ENCODE results near the gene ECPAS.
A peak's percentile ranks its signal among the peaks of the same experiment; 100 is the strongest.
"Not testable (repeated sequence)": the region's sequence is repeated elsewhere in the genome, so short reads cannot be mapped to it uniquely, and the experiment has no call there.

The ECPAS gene

GRCh38 chr9:111483858-111484571 is at the start of gene ECPAS:
TSS of gene ECPAS (minus strand) at chr9:111484383. CDS start at chr9:111472918, 11,465 bp downstream.
- peak; percentile 95 for DNase-seq (ENCODE audit: low spot score)

GRCh38 chr9:111533099-111533790 is 49.1 kb upstream of the ECPAS start:
- peak; percentile 21 for DNase-seq (ENCODE audit: low spot score)

- no peak for DNase-seq (ENCODE audit: low spot score)
These were observed 47.5 kb upstream of the ECPAS start for GRCh38 chr9:111531716-111532115.

DNA sequence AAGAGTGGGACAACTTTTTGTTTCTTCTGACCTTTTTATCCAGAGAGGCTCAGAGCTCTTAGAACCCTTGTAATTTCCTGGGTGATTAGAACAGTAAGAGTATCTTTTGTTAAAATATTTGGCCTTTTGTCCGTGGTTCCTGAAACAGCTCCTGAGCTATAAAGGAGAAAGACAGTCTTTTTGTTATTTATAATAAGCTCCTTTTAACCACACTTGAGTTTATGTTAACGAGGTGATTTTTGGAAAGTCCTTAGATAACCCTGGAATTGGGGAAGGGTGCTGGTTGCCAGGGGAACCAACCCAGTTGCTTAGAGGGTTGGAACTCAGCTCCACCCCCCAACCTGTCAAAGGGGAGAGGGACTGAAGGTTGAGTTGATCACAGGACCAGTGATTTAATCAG is 45.6 kb upstream of the ECPAS start:
- DNase-seq (ENCODE audit: low spot score) = no peak

DNA sequence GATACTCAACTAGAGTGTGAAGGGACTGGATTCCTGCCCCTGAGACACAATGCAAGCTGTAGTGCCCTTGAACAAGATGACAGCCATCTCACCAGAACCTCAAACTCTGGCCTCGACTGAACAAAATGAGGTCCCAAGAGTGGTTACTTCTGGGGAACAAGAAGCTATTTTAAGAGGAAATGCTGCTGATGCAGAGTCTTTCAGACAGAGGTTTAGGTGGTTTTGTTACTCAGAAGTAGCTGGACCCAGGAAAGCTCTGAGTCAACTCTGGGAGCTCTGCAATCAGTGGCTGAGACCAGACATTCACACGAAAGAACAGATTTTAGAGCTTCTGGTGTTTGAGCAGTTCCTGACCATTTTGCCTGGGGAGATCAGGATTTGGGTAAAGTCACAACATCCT is 43.2 kb upstream of the ECPAS start:
- no peak for DNase-seq (ENCODE audit: low spot score)

DNA sequence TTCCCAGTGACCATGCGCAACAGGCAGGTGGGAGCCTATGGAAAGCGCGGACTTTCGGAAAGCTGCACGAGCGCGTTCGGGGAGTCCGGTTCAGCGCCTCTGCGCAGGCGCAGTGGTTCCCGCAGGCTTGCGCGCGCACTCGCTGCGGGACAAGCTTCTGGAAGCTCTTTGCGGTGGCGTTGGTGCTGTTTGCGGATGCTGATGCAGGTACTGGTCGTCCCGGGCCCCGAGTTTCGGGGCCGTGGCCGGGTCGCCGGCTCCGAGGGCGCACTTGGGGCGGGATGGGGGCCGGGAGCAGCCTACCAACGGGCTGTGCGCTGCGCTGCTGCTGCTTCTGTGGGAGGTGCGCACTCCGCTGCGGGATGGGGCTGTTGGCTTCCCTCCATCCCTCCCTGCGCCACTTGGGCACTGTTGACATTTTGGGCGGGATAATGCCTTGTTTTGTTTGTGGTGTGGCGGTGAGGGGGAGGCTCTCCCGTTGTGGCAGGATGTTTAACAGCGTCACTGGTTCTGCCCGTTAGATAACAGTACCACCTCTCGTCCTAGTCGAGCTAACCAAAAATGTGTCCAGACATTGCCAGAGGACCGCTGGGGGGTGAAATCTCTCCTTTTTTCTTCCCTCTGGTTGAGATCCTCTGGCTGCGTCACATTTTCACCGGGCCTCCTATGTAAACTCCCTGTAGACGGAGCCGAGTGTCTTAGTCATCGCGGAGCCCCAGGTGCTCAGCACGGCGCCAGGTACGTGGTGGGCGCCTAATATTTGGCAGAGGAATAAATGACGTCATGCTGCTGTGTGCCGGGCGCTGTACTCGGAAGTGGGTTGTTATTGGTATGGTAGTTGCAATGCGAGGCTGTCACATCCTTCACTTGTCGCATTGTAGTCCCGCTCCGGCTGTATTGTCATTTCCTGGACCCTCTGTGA is 41.1 kb upstream of the ECPAS start, which contains the start of gene ZNF483:
Gene ZNF483 (plus strand): TSS at position 124 of the 922 bp plus-strand sequence. CDS start 2,217 bp downstream, outside the sequence.
- DNase-seq (ENCODE audit: low spot score) = peak; percentile 95

GRCh38 chr9:111524731-111525055 is 40.5 kb upstream of the ECPAS start:
- no peak for DNase-seq (ENCODE audit: low spot score)

GRCh38 chr9:111516061-111516465 is 31.9 kb upstream of the ECPAS start:
- no peak for DNase-seq (ENCODE audit: low spot score)

DNA sequence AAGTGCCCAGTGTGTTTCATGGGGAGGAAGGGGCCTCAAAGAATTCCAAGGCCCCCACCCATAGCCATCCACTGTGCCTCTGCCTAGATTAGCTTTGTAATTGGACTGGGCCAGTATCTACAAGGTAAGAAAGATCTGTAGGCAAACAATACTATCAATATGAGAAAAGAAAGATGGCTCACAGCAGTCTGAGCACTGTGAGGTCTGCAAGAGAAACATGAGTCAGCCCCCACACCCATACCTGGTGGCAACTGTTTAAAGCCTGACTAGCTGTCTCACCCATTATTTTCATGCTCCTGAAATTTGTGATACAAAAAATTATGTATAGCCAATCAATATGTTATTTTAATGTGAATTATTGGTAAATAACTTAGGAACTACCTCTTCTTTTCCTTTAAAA is 30.8 kb upstream of the ECPAS start:
- DNase-seq (ENCODE audit: low spot score) = no peak

DNA sequence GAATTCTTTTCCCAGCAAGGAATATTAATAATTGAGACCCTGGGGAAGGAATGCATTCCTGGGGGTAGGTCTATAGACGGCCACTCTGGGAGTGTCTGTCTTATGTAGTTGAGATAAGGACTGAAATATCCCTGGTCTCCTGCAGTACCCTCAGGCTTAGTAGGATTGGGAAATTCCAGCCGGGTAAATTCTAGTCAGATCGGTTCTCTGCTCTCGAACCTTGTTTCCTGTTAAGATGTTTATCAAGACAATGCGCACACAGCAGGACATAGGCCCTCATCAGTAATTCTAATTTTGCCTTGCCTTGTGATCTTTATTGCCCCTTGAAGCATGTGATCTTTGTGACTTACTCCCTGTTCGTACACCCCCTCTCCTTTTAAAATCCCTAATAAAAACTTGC is 27.4 kb upstream of the ECPAS start:
- DNase-seq (ENCODE audit: low spot score) = not testable (repeated sequence)

GRCh38 chr9:111502506-111502905 is 18.3 kb upstream of the ECPAS start:
- DNase-seq (ENCODE audit: low spot score) = no peak

DNA sequence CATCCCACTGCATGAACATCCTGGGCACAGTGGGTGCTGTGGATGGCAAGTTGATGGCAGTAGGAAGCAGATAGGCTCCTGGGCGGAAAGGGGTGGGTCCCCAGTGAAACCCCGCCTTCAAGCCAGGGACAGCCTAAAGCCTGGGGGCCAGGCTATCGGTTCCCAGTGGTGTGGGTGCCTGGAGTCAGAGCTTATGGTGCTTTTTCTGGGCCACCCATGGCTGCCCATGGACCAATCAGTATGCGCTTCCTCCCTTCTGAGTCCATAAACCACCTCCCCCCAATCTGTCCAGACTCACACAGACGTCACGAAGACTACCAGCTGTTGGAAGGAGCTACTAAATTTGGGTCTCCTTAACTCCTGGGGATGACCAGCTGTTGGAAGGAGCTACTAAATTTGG is 17.5 kb upstream of the ECPAS start:
- no peak for DNase-seq (ENCODE audit: low spot score)

GRCh38 chr9:111501005-111501562 is 16.9 kb upstream of the ECPAS start:
- no peak for DNase-seq (ENCODE audit: low spot score)

- DNase-seq (ENCODE audit: low spot score) = not testable (repeated sequence)
These were observed 13.0 kb upstream of the ECPAS start for GRCh38 chr9:111497196-111497595.

- no peak for DNase-seq (ENCODE audit: low spot score)
These were observed 350 bp upstream of the ECPAS start for GRCh38 chr9:111484572-111484894.

GRCh38 chr9:111483439-111483857 is 735 bp downstream of the ECPAS start:
- peak; percentile 81 for DNase-seq (ENCODE audit: low spot score)

GRCh38 chr9:111482694-111483438 is 1.3 kb downstream of the ECPAS start:
- peak; percentile 79 for DNase-seq (ENCODE audit: low spot score)

DNA sequence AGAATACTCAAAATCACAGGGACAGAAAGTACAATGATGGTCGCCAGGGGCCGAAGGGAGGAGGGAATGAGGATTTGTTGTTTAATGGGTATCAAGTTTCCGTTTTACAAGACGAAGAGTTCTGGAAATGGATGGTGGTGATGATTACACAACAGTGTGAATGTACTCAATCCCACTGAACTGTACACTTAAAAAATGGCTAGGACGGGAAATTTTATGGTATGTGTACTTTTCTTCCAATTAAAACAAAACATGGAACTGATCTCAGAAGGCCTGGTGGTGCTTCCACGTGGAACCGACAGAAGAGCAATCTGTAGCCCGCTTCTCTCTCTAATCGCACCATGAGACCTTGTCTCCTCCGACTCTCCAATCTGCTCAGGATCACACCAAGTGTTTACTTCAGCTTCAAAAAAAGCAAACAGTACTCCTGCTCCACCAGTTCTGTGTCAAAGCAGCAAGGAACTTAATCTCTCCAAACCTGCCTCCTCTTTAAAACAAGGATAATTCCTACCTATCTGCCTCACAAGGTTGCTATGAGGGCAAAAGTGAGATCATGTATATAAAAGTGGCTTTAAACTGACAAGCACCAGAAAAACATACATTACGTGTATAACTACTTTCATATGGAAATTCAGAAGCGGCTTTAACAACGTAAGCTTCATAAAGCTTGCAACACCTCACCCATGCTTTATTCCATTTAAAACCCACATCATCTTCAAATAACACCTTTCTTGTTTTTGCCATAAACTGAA is 2.1 kb downstream of the ECPAS start:
- no peak for DNase-seq (ENCODE audit: low spot score)

- DNase-seq (ENCODE audit: low spot score) = no peak
These were observed 6.5 kb downstream of the ECPAS start for GRCh38 chr9:111477677-111478076.

DNA sequence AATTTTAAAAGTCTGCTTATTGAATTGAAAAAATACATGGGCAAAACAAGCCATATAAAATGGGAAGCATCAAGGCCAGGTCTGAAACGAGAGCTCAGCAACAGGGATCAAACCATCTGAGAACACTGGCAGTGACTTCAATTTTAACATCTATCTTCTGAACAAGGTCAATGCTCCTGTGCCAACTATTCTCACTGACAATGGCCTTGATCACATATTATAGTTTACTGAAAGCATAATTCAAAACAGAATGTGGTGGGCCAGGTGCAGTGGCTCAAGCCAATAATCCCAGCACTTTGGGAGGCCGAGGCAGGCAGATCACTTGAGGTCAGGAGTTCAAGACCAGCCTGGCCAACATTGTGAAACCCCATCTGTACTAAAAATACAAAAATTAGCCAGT is 9.0 kb downstream of the ECPAS start:
- DNase-seq (ENCODE audit: low spot score) = no peak

DNA sequence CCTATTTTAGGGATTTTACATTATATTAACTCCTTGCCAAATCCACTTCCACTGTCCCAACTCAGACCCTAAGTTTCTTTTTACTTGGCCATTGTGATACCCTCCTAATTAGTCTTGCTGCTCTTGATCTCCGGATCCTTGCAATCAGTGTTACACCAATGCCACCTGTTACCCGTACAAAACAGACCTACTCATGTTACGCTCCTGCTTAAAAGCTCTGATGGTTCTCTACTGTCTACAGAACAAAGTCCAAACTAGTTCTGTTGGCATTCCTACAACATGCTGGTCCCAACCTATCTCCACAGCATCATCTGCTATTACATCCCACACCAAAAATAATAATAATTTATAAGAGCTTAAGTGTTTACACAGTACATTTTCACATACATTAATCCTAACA is 9.8 kb downstream of the ECPAS start:
- DNase-seq (ENCODE audit: low spot score) = no peak

Measured in AG20443 (cell line).